Liver (tissue), 3 donors: ENCODE data around the gene FAM209A.
A peak's percentile ranks its signal among the peaks of the same experiment; 100 is the strongest.

ENCODE experiments used
- GABPA ChIP-seq, 2 donors: IDR thresholded peaks in 1 of 2; conservative IDR thresholded peaks in 1 of 2; 2 replicates each; pipeline ENCODE4 v1.6.1; 2016; ENCODE audit warnings: antibody characterized with exemption in 2 of 2, mild to moderate bottlenecking in 1 of 2, moderate library complexity in 1 of 2
- HNF4A ChIP-seq, 2 donors: conservative IDR thresholded peaks; 2 replicates each; pipeline ENCODE4 v1.6.1; 2016; ENCODE audit warnings: antibody characterized with exemption in 2 of 2, mild to moderate bottlenecking in 2 of 2
- JUND ChIP-seq, 2 donors: IDR thresholded peaks; 2 replicates each; pipeline ENCODE4 v1.6.1; 2016; ENCODE audit warnings: antibody characterized with exemption in 2 of 2
- RAD21 ChIP-seq, 2 donors: IDR thresholded peaks; 2 replicates each; pipeline ENCODE4 v1.6.1; 2016; ENCODE audit warnings: antibody characterized with exemption in 2 of 2, mild to moderate bottlenecking in 2 of 2
- SP1 ChIP-seq: IDR thresholded peaks from 2 replicates; pipeline ENCODE4 v1.6.1; 2018; ENCODE audit warnings: antibody characterized with exemption, mild to moderate bottlenecking
- YY1 ChIP-seq: IDR thresholded peaks from 2 replicates; pipeline ENCODE4 v1.6.1; 2016; ENCODE audit warnings: antibody characterized with exemption, mild to moderate bottlenecking
- TF ChIP-seq, protein P1 (sequence below): fragments of 150-350 bp; IDR thresholded peaks from 2 replicates; pipeline ENCODE4 v1.5.1; 2017; ENCODE audit warnings: improper control_type of control experiment, low read depth, low read length; ENCODE audit not compliant: missing input control
- TF ChIP-seq, protein P2 (sequence below): IDR thresholded peaks from 2 replicates; pipeline ENCODE4 v1.6.1; 2016; ENCODE audit warnings: antibody characterized with exemption
- TF ChIP-seq, protein P3 (sequence below): IDR thresholded peaks from 2 replicates; pipeline ENCODE4 v1.6.1; 2016; ENCODE audit warnings: antibody characterized with exemption, mild to moderate bottlenecking
- donor health status: healthy.
- donor health status: healthy.

DNA sequence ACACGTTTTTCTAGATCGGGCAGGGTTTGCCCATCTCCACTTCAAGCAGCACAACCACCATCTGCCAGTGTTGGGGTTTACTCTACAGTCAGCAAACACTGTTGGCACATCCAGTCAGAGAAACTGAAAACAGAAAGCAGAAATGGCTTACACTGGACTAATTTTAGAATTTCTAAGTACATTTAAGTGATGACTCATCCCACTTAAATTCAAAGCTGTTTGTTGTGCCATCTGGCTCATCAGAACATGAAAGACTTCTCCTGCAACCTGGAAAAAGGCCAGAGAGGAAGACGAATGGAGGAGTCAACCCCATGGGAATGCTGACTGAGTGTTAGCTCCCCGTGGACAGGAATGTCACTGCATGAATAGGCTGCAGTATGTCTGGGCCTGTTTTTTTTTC lies 30.3 kb downstream of the FAM209A start:
- TF ChIP-seq, protein P1, sequence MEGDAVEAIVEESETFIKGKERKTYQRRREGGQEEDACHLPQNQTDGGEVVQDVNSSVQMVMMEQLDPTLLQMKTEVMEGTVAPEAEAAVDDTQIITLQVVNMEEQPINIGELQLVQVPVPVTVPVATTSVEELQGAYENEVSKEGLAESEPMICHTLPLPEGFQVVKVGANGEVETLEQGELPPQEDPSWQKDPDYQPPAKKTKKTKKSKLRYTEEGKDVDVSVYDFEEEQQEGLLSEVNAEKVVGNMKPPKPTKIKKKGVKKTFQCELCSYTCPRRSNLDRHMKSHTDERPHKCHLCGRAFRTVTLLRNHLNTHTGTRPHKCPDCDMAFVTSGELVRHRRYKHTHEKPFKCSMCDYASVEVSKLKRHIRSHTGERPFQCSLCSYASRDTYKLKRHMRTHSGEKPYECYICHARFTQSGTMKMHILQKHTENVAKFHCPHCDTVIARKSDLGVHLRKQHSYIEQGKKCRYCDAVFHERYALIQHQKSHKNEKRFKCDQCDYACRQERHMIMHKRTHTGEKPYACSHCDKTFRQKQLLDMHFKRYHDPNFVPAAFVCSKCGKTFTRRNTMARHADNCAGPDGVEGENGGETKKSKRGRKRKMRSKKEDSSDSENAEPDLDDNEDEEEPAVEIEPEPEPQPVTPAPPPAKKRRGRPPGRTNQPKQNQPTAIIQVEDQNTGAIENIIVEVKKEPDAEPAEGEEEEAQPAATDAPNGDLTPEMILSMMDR, result no peak
- no peak for TF ChIP-seq HNF4A (conservative IDR thresholded peaks at IDR 0.05)
- no peak for TF ChIP-seq RAD21 (IDR thresholded peaks at IDR 0.05)
- TF ChIP-seq SP1, result no peak
- TF ChIP-seq, protein P2, sequence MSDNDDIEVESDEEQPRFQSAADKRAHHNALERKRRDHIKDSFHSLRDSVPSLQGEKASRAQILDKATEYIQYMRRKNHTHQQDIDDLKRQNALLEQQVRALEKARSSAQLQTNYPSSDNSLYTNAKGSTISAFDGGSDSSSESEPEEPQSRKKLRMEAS, result no peak
- TF ChIP-seq, protein P3, sequence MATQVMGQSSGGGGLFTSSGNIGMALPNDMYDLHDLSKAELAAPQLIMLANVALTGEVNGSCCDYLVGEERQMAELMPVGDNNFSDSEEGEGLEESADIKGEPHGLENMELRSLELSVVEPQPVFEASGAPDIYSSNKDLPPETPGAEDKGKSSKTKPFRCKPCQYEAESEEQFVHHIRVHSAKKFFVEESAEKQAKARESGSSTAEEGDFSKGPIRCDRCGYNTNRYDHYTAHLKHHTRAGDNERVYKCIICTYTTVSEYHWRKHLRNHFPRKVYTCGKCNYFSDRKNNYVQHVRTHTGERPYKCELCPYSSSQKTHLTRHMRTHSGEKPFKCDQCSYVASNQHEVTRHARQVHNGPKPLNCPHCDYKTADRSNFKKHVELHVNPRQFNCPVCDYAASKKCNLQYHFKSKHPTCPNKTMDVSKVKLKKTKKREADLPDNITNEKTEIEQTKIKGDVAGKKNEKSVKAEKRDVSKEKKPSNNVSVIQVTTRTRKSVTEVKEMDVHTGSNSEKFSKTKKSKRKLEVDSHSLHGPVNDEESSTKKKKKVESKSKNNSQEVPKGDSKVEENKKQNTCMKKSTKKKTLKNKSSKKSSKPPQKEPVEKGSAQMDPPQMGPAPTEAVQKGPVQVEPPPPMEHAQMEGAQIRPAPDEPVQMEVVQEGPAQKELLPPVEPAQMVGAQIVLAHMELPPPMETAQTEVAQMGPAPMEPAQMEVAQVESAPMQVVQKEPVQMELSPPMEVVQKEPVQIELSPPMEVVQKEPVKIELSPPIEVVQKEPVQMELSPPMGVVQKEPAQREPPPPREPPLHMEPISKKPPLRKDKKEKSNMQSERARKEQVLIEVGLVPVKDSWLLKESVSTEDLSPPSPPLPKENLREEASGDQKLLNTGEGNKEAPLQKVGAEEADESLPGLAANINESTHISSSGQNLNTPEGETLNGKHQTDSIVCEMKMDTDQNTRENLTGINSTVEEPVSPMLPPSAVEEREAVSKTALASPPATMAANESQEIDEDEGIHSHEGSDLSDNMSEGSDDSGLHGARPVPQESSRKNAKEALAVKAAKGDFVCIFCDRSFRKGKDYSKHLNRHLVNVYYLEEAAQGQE, result no peak
- TF ChIP-seq YY1, result no peak
- TF ChIP-seq JUND (IDR thresholded peaks at IDR 0.05), result peak; percentile 43 to 74
- TF ChIP-seq GABPA (IDR thresholded peaks at IDR 0.05 in 1 of 2, conservative IDR thresholded peaks at IDR 0.05 in 1 of 2), result no peak
